OCI-LY1 (cell line): Measurements from ENCODE around the gene GFI1B.
"Not testable (repeated sequence)": the region's sequence is repeated elsewhere in the genome, so short reads cannot be mapped to it uniquely, and the experiment has no call there.

Experiments
- H2AFZ ChIP-seq: fragments of 200-600 bp; sonication (generic), shearing (Covaris generic); 2 replicates; pipeline ENCODE4 v1.6.0; 2014; ENCODE audit warnings: antibody characterized with exemption, mild to moderate bottlenecking, low read length
- H3F3A ChIP-seq: fragments of 200-600 bp; sonication (generic), shearing (Covaris generic); 2 replicates; pipeline ENCODE4 v1.6.0; 2014; ENCODE audit warnings: mild to moderate bottlenecking, antibody characterized with exemption, low read length, moderate library complexity; ENCODE audit not compliant: insufficient read depth
- H3K27ac ChIP-seq: fragments of 200-600 bp; sonication (generic); 2 replicates; pipeline ENCODE4 v1.5.1; 2014; ENCODE audit warnings: low read length, mixed run types, mild to moderate bottlenecking, low read depth; ENCODE audit not compliant: poor library complexity, severe bottlenecking
- H3K27me3 ChIP-seq: fragments of 200-600 bp; sonication (generic); 2 replicates; pipeline ENCODE4 v1.6.0; 2014; ENCODE audit warnings: antibody characterized with exemption, mild to moderate bottlenecking, low read length, moderate library complexity; ENCODE audit not compliant: insufficient read depth
- H3K36me3 ChIP-seq: fragments of 200-600 bp; sonication (generic); 2 replicates; pipeline ENCODE4 v1.6.1; 2014; ENCODE audit warnings: mild to moderate bottlenecking, antibody characterized with exemption, low read length, moderate library complexity, mixed read lengths; ENCODE audit not compliant: insufficient read depth
- H3K4me1 ChIP-seq: fragments of 200-600 bp; sonication (generic); 2 replicates; pipeline ENCODE4 v1.5.1; 2014; ENCODE audit warnings: mild to moderate bottlenecking, low read length, moderate library complexity; ENCODE audit not compliant: insufficient read depth, severe bottlenecking
- H3K4me2 ChIP-seq: fragments of 200-600 bp; sonication (generic), shearing (Covaris generic); 2 replicates; pipeline ENCODE4 v1.6.1; 2014; ENCODE audit warnings: low read length
- H3K4me3 ChIP-seq: fragments of 200-600 bp; sonication (generic); 2 replicates; pipeline ENCODE4 v1.5.1; 2014; ENCODE audit warnings: low read length, low read depth, mild to moderate bottlenecking, mixed read lengths; ENCODE audit not compliant: poor library complexity, severe bottlenecking
- H3K79me2 ChIP-seq: fragments of 200-600 bp; shearing (Covaris generic); 2 replicates; pipeline ENCODE4 v1.6.1; 2016; ENCODE audit warnings: mixed run types, low read length, mixed read lengths; ENCODE audit not compliant: insufficient read depth
- H3K9ac ChIP-seq: fragments of 200-600 bp; sonication (generic), shearing (Covaris generic); 2 replicates; pipeline ENCODE4 v1.6.1; 2014; ENCODE audit warnings: mild to moderate bottlenecking, low read length, mixed read lengths
- H3K9me2 ChIP-seq: fragments of 200-600 bp; sonication (generic), shearing (Covaris generic); 2 replicates; pipeline ENCODE4 v1.6.1; 2014; ENCODE audit warnings: low read depth, mild to moderate bottlenecking, low read length, mixed read lengths
- H3K9me3 ChIP-seq: fragments of 200-600 bp; shearing (Covaris generic); 2 replicates; pipeline ENCODE4 v1.6.1; 2014; ENCODE audit warnings: low read length, mixed read lengths
- H4K20me1 ChIP-seq: fragments of 200-600 bp; sonication (generic), shearing (Covaris generic); 2 replicates; pipeline ENCODE4 v1.6.0; 2016; ENCODE audit warnings: mild to moderate bottlenecking, low read length; ENCODE audit not compliant: insufficient read depth
- CTCF ChIP-seq: fragments of 200-600 bp; sonication (generic), shearing (Covaris generic); IDR thresholded peaks from 2 replicates; pipeline ENCODE4 v1.5.1; 2017; ENCODE audit warnings: mild to moderate bottlenecking, antibody characterized with exemption, low read length, moderate library complexity, mixed read lengths
- EZH2 ChIP-seq: fragments of 200-600 bp; sonication (generic), shearing (Covaris generic); IDR thresholded peaks from 2 replicates; pipeline ENCODE4 v1.8.0; 2017; ENCODE audit warnings: borderline replicate concordance, mixed run types, mild to moderate bottlenecking, antibody characterized with exemption, low read length, moderate library complexity, mixed read lengths

GFI1B gene

DNA sequence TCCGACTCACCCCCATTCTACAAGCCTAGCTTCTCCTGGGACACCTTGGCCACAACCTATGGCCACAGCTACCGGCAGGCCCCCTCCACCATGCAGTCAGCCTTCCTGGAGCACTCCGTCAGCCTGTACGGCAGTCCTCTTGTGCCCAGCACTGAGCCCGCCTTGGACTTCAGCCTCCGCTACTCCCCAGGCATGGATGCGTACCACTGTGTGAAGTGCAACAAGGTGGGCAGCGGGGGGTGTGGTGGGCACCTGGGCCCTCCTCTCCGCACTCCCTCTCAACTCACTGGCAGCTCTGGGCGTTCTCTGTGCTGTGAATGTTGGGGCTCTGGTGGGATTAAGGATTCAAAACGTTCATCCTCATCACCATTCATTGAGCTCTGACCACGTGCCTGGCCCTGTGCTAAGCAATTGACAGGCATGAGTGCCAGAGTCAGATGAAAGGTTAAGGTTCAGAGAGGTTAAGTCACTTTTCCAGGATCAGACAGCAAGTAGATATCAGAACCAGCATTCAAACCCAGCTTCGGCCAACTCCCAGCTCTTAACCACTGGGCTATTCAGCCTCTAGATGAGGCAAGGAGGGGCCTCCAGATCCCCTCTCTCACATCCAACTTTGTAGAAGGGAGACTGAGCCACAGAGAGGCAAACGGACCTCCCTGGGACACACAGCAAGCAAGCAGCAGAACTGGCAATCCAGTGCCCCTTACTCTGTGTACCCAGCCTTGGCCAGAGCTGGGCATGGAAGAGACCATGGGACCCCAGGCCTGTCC, 9.9 kb downstream of the GFI1B start:
- H3K36me3 ChIP-seq, result no peaks in the 10 kb centered on the region
- H3K79me2 ChIP-seq, result no peaks in the 10 kb centered on the region
- H3K27ac ChIP-seq, result no peak overlapping the region
- TF ChIP-seq CTCF (no peak), EZH2 (no peak)
- H3K9ac ChIP-seq, result no peak overlapping the region
- no peak overlapping the region for H2AFZ ChIP-seq
- no peak overlapping the region for H3K4me2 ChIP-seq
- no peaks in the 10 kb centered on the region for H3F3A ChIP-seq
- H3K4me1 ChIP-seq, result no peaks in the 10 kb centered on the region
- no peaks in the 10 kb centered on the region for H4K20me1 ChIP-seq
- H3K9me3 ChIP-seq, result no peaks in the 10 kb centered on the region
- no peaks in the 10 kb centered on the region for H3K9me2 ChIP-seq
- H3K4me3 ChIP-seq, result no peak overlapping the region
- peaks cover 16% of the 10 kb centered on the region; the same call in 1 of the 2 replicates for H3K27me3 ChIP-seq

DNA sequence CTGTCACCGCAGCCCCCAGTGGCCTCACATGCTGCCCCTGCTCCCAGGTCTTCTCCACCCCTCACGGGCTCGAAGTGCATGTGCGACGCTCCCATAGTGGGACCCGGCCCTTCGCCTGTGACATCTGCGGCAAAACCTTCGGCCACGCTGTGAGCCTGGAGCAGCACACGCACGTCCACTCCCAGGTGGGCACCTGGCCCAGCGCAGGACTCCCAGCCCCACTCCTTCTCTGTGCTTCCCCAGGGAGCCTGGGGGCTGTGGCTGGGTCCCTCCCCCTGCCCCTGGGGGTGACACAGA, 10.5 kb downstream of the GFI1B start:
- Histone ChIP-seq H2AFZ (no peak overlapping the region), H3K27me3 (0 out of 2 replicates have a peak, but pooled peaks cover 13% of the 10 kb centered on the region), H3K9me2 (no peaks in the 10 kb centered on the region), H3F3A (no peaks in the 10 kb centered on the region), H3K9ac (no peak overlapping the region), H3K4me3 (no peak overlapping the region), H3K4me2 (no peak overlapping the region), H3K9me3 (no peaks in the 10 kb centered on the region), H3K27ac (no peak overlapping the region), H3K79me2 (no peaks in the 10 kb centered on the region), H3K4me1 (no peaks in the 10 kb centered on the region), H3K36me3 (no peaks in the 10 kb centered on the region), H4K20me1 (no peaks in the 10 kb centered on the region)
- no peak for TF ChIP-seq EZH2
- no peak for TF ChIP-seq CTCF

GRCh38 chr9:132989414-132989996, 11.0 kb downstream of the GFI1B start:
- Histone ChIP-seq H3K4me3 (no peak overlapping the region), H3K36me3 (no peaks in the 10 kb centered on the region), H3K9me2 (no peaks in the 10 kb centered on the region), H3K27ac (no peak overlapping the region), H3K9me3 (no peaks in the 10 kb centered on the region), H3K27me3 (0 out of 2 replicates have a peak, but pooled peaks cover 13% of the 10 kb centered on the region), H2AFZ (no peak overlapping the region), H4K20me1 (no peaks in the 10 kb centered on the region), H3K9ac (no peak overlapping the region), H3K4me1 (peaks cover 3% of the 10 kb centered on the region), H3K79me2 (no peaks in the 10 kb centered on the region), H3F3A (no peaks in the 10 kb centered on the region), H3K4me2 (no peak overlapping the region)
- no peak for TF ChIP-seq CTCF

- not testable (repeated sequence) for H3K27ac ChIP-seq, H2AFZ ChIP-seq, H3K9me3 ChIP-seq, H3K4me2 ChIP-seq, H3F3A ChIP-seq, H3K4me3 ChIP-seq, H3K9me2 ChIP-seq, H4K20me1 ChIP-seq, H3K36me3 ChIP-seq, H3K9ac ChIP-seq, H3K79me2 ChIP-seq, H3K4me1 ChIP-seq
- H3K27me3 ChIP-seq, result 0 out of 2 replicates have a peak, but pooled peaks cover 13% of the 10 kb centered on the region
Observed at GRCh38 chr9:132989998-132990557, 11.6 kb downstream of the GFI1B start.
